HUES48 (cell line): ENCODE results near the gene VDAC2.

ENCODE experiments used
- H3K27ac ChIP-seq: one replicate; pipeline ENCODE4 v1.7.0; 2013; ENCODE audit warnings: low read depth, low read length, inconsistent platforms
- H3K27me3 ChIP-seq: 2 replicates; pipeline ENCODE4 v1.6.1; 2013; ENCODE audit warnings: mild to moderate bottlenecking, low read length; ENCODE audit not compliant: control insufficient read depth, insufficient read depth
- H3K36me3 ChIP-seq: 2 replicates; pipeline ENCODE4 v1.6.1; 2013; ENCODE audit warnings: low read length; ENCODE audit not compliant: control insufficient read depth, insufficient read depth
- H3K4me1 ChIP-seq: 2 replicates; pipeline ENCODE4 v1.6.1; 2013; ENCODE audit warnings: mild to moderate bottlenecking, low read length; ENCODE audit not compliant: control insufficient read depth, insufficient read depth
- H3K4me3 ChIP-seq: 2 replicates; pipeline ENCODE4 v1.5.1; 2013; ENCODE audit warnings: mild to moderate bottlenecking, low read depth, low read length
- H3K9ac ChIP-seq: 2 replicates; pipeline ENCODE4 v1.6.1; 2013; ENCODE audit warnings: mild to moderate bottlenecking, low read depth, low read length, moderate library complexity
- H3K9me3 ChIP-seq: 2 replicates; pipeline ENCODE4 v1.6.1; 2013; ENCODE audit warnings: low read length; ENCODE audit not compliant: control insufficient read depth, insufficient read depth

VDAC2 gene

GRCh38 chr10:75230600-75231038 is 20.0 kb downstream of the VDAC2 start:
- Histone ChIP-seq H3K9me3 (no peaks in the 10 kb centered on the region), H3K36me3 (peaks cover 68% of the 10 kb centered on the region)

GRCh38 chr10:75231672-75232581 is 21.3 kb downstream of the VDAC2 start:
- H3K4me1 ChIP-seq = peaks cover 18% of the 10 kb centered on the region
- no peak overlapping the region for H3K27ac ChIP-seq
- peaks cover 55% of the 10 kb centered on the region for H3K36me3 ChIP-seq
- no peaks in the 10 kb centered on the region for H3K9me3 ChIP-seq
- no peak overlapping the region for H3K4me3 ChIP-seq
- no peak overlapping the region for H3K9ac ChIP-seq
- H3K27me3 ChIP-seq = no peaks in the 10 kb centered on the region

More at GRCh38 chr10:75230600-75231038, 20.0 kb downstream of the VDAC2 start:
- no peak overlapping the region for H3K4me3 ChIP-seq
- H3K4me1 ChIP-seq = peaks cover 31% of the 10 kb centered on the region
- no peak overlapping the region for H3K9ac ChIP-seq
- peak overlapping the region; percentile 14 for H3K27ac ChIP-seq
- H3K27me3 ChIP-seq = no peaks in the 10 kb centered on the region

- Histone ChIP-seq H3K4me3 (peak overlapping the region; percentile 62), H3K27ac (peak overlapping the region; percentile 84), H3K27me3 (no peaks in the 10 kb centered on the region), H3K9ac (peak overlapping the region; percentile 68), H3K4me1 (peaks cover 7% of the 10 kb centered on the region; the same call in 1 of the 2 replicates), H3K36me3 (peaks cover 46% of the 10 kb centered on the region), H3K9me3 (no peaks in the 10 kb centered on the region)
Observed at GRCh38 chr10:75233444-75234016, 22.9 kb downstream of the VDAC2 start.

GRCh38 chr10:75234017-75234682 is 23.6 kb downstream of the VDAC2 start:
- H3K9ac ChIP-seq = peak overlapping the region; percentile 68
- peaks cover 40% of the 10 kb centered on the region for H3K36me3 ChIP-seq
- no peaks in the 10 kb centered on the region for H3K9me3 ChIP-seq
- H3K4me1 ChIP-seq = peaks cover 5% of the 10 kb centered on the region; the same call in 1 of the 2 replicates
- H3K4me3 ChIP-seq = peak overlapping the region; percentile 67
- H3K27me3 ChIP-seq = no peaks in the 10 kb centered on the region
- H3K27ac ChIP-seq = peak overlapping the region; percentile 84

- H3K9me3 ChIP-seq = no peaks in the 10 kb centered on the region
- H3K4me1 ChIP-seq = peaks cover 5% of the 10 kb centered on the region; the same call in 1 of the 2 replicates
- H3K36me3 ChIP-seq = peaks cover 33% of the 10 kb centered on the region
- H3K4me3 ChIP-seq = peak overlapping the region; percentile 67
- no peak overlapping the region for H3K27ac ChIP-seq
- H3K9ac ChIP-seq = no peak overlapping the region
- no peaks in the 10 kb centered on the region for H3K27me3 ChIP-seq
Observed at GRCh38 chr10:75234683-75235374, 24.2 kb downstream of the VDAC2 start.

GRCh38 chr10:75235375-75236177 is 25.0 kb downstream of the VDAC2 start, which contains the start of gene COMTD1:
COMTD1 (minus strand) TSS chr10:75235957; CDS start chr10:75235928, 29 bp downstream.
- Histone ChIP-seq H3K27me3 (no peaks in the 10 kb centered on the region), H3K9ac (peak within 1 kb of the TSS; percentile 46), H3K9me3 (no peaks in the 10 kb centered on the region), H3K36me3 (peaks cover 25% of the 10 kb centered on the region), H3K4me3 (peak within 1 kb of the TSS; percentile 67), H3K27ac (no peak within 1 kb of the TSS), H3K4me1 (peaks cover 5% of the 10 kb centered on the region; the same call in 1 of the 2 replicates)

- no peak overlapping the region for H3K4me3 ChIP-seq
- no peak overlapping the region for H3K27ac ChIP-seq
- peaks cover 5% of the 10 kb centered on the region; the same call in 1 of the 2 replicates for H3K4me1 ChIP-seq
- no peaks in the 10 kb centered on the region for H3K9me3 ChIP-seq
- peaks cover 19% of the 10 kb centered on the region for H3K36me3 ChIP-seq
- H3K27me3 ChIP-seq = no peaks in the 10 kb centered on the region
- no peak overlapping the region for H3K9ac ChIP-seq
Observed at GRCh38 chr10:75236178-75236825, 25.7 kb downstream of the VDAC2 start.

GRCh38 chr10:75238182-75239095 is 27.8 kb downstream of the VDAC2 start:
- peaks cover 5% of the 10 kb centered on the region; the same call in 1 of the 2 replicates for H3K4me1 ChIP-seq
- 0 out of 2 replicates have a peak, but pooled peaks cover under 1% of the 10 kb centered on the region for H3K36me3 ChIP-seq
- no peak overlapping the region for H3K27ac ChIP-seq
- no peaks in the 10 kb centered on the region for H3K27me3 ChIP-seq
- no peak overlapping the region for H3K4me3 ChIP-seq
- no peaks in the 10 kb centered on the region for H3K9me3 ChIP-seq
- H3K9ac ChIP-seq = no peak overlapping the region
